Endothelial cell of umbilical vein (primary cell): Measurements from ENCODE around the gene INSIG2. TPM values are rescaled to one million over a fixed set of nuclear protein-coding genes. Genes with fewer than 3 reads are reported as not detected.

ENCODE experiments used
- BruUV-seq: library from RNA; stranded (reverse); fragments of 400-500 nt; replicated peaks from 2 replicates; lab custom pipeline; 2021; lab: Mats Ljungman, UMichigan
- CTCF ChIA-PET: fragments of 300-600, 350-600 bp; sonication (Branson Sonifier 250); formaldehyde crosslinking; loops from one replicate; lab custom pipeline; 2021; ENCODE audit warnings: antibody characterized with exemption, inconsistent platforms; lab: Charles Lee
- POLR2A ChIA-PET: fragments of 300-600, 350-600 bp; sonication (Branson Sonifier 250); formaldehyde crosslinking; loops from one replicate; lab custom pipeline; 2021; ENCODE audit warnings: antibody characterized with exemption, inconsistent platforms; lab: Charles Lee
- DNase-seq: peaks from one replicate; pipeline ENCODE4 v3.0.0-alpha.2; 2011; ENCODE audit warnings: low read depth, low spot score
- FAIRE-seq: peaks from 2 replicates; lab custom pipeline; 2011; peaks lifted over from hg19 to GRCh38; lab: Jason Lieb, UNC
- H2AFZ ChIP-seq: 2 replicates; pipeline ENCODE4 v1.6.0; 2012; ENCODE audit warnings: low read depth, low read length, control low read depth, inconsistent platforms
- H3K27ac ChIP-seq: 2 replicates; pipeline ENCODE4 v1.5.1; 2011; ENCODE audit warnings: low read depth, mild to moderate bottlenecking, control low read depth, low read length, moderate library complexity; ENCODE audit not compliant: insufficient read depth
- H3K27me3 ChIP-seq, 2 experiments: 2 replicates each; pipeline versions ENCODE4 v1.6.0 to v1.6.1; 2011; ENCODE audit warnings: low read length in 2 of 2, mixed read lengths in 1 of 2; ENCODE audit not compliant: control insufficient read depth in 2 of 2, insufficient read depth in 2 of 2
- H3K36me3 ChIP-seq, 2 experiments: 2 replicates in 1 of 2; 3 replicates in 1 of 2; pipeline ENCODE4 v1.5.1; 2011; ENCODE audit warnings: low read length in 2 of 2, mild to moderate bottlenecking in 1 of 2, moderate library complexity in 1 of 2; ENCODE audit not compliant: control insufficient read depth in 2 of 2, insufficient read depth in 2 of 2; ENCODE audit errors: extremely low read depth in 1 of 2
- H3K4me1 ChIP-seq: 3 replicates; pipeline ENCODE4 v1.5.1; 2011; ENCODE audit warnings: mild to moderate bottlenecking, low read length; ENCODE audit not compliant: control insufficient read depth, insufficient read depth; ENCODE audit errors: extremely low read depth
- H3K4me2 ChIP-seq: 2 replicates; pipeline ENCODE4 v1.6.1; 2011; ENCODE audit warnings: low read length, control low read depth, mixed read lengths; ENCODE audit not compliant: insufficient read depth
- H3K4me3 ChIP-seq, 3 experiments: fragments of 200-600 bp in 1 of 3; sonication (generic), shearing (Covaris generic) in 1 of 3; replicated peaks in 1 of 3; 2 replicates each; pipeline ENCODE4 v1.5.1; 2011 to 2016; ENCODE audit warnings: control low read depth in 3 of 3, low read length in 3 of 3, mild to moderate bottlenecking in 2 of 3, inconsistent platforms in 1 of 3, low read depth in 1 of 3, moderate library complexity in 1 of 3; ENCODE audit not compliant: insufficient read depth in 1 of 3
- H3K79me2 ChIP-seq: 2 replicates; pipeline ENCODE4 v1.6.0; 2012; ENCODE audit warnings: low read length, inconsistent platforms; ENCODE audit not compliant: control insufficient read depth, insufficient read depth
- H3K9ac ChIP-seq: replicated peaks from 2 replicates; pipeline ENCODE3; 2011; ENCODE audit warnings: low read length, control low read depth; ENCODE audit not compliant: insufficient read depth; ENCODE audit errors: extremely low read depth
- H3K9me1 ChIP-seq: replicated peaks from 3 replicates; pipeline ENCODE4 v1.6.0; 2011; ENCODE audit warnings: mild to moderate bottlenecking, low read length; ENCODE audit not compliant: control insufficient read depth, insufficient read depth; ENCODE audit errors: extremely low read depth
- H3K9me3 ChIP-seq: replicated peaks from 2 replicates; pipeline ENCODE4 v1.5.1; 2012; ENCODE audit warnings: low read length, inconsistent platforms; ENCODE audit not compliant: control insufficient read depth, insufficient read depth
- H4K20me1 ChIP-seq: replicated peaks from 2 replicates; pipeline ENCODE3; 2011; ENCODE audit warnings: mild to moderate bottlenecking, low read length; ENCODE audit not compliant: control insufficient read depth, insufficient read depth; ENCODE audit errors: extremely low read depth
- CTCF ChIP-seq, 2 donors: IDR thresholded peaks; 1 replicate in 1 of 2; 2 replicates in 1 of 2; pipeline ENCODE4 v1.5.1; 2011; ENCODE audit warnings: low read length in 2 of 2, mild to moderate bottlenecking in 2 of 2, moderate library complexity in 2 of 2, control low read depth in 1 of 2, inconsistent platforms in 1 of 2, low read depth in 1 of 2; ENCODE audit not compliant: insufficient read depth in 1 of 2; ENCODE audit errors: extremely low read depth in 1 of 2
- EZH2 ChIP-seq: IDR thresholded peaks from 2 replicates; pipeline ENCODE4 v1.6.1; 2012; ENCODE audit warnings: borderline replicate concordance, low read depth, mild to moderate bottlenecking, moderate library complexity, low read length, inconsistent platforms; ENCODE audit not compliant: severe bottlenecking
- FOS ChIP-seq: IDR thresholded peaks from 2 replicates; pipeline ENCODE4 v1.6.1; 2011; ENCODE audit warnings: mild to moderate bottlenecking, low read length, moderate library complexity, borderline replicate concordance; ENCODE audit not compliant: insufficient read depth
- GATA2 ChIP-seq: IDR thresholded peaks from 2 replicates; pipeline ENCODE4 v1.7.0; 2011; ENCODE audit warnings: low read depth, mild to moderate bottlenecking, moderate library complexity, mixed read lengths, low read length; ENCODE audit not compliant: insufficient read length, insufficient read depth
- MAX ChIP-seq: IDR thresholded peaks from 2 replicates; pipeline ENCODE4 v1.6.1; 2011; ENCODE audit not compliant: insufficient read depth, insufficient read length
- MYC ChIP-seq: IDR thresholded peaks from one replicate; pipeline ENCODE4 v1.6.1; 2011; ENCODE audit warnings: mild to moderate bottlenecking, low read depth, low read length
- POLR2A ChIP-seq: IDR thresholded peaks from 2 replicates; pipeline ENCODE4 v1.6.1; 2012; ENCODE audit warnings: low read depth, mild to moderate bottlenecking, control low read depth, low read length
- POLR2AphosphoS5 ChIP-seq: IDR thresholded peaks from 2 replicates; pipeline ENCODE4 v1.6.1; 2012; ENCODE audit warnings: low read depth, mild to moderate bottlenecking, control low read depth, low read length, moderate library complexity; ENCODE audit not compliant: insufficient read depth
- dilution Hi-C: fragments of 300-500 bp; cut with MboI; formaldehyde crosslinking; loops from one replicate; pipeline ENCODE4 v1.15.0; 2019; ENCODE audit warnings: low sequenced_read_pairs; ENCODE audit not compliant: extremely low pct_ligation_motif_present
- intact Hi-C: fragments of 100-400 bp; cut with micrococcal nuclease; formaldehyde crosslinking; loops from one replicate; pipeline ENCODE4 v1.10.0; 2022
- polyA plus RNA-seq, 4 experiments: library from polyadenylated mRNA; depleted of rRNA in 3 of 4; stranded (reverse) in 3 of 4; unstranded in 1 of 4; fragments of >200 nt; gene quantifications; 2 replicates each; pipeline versions ENCODE4 v1.2.1 to v1.2.3, GENCODE V29; 2011 to 2012; ENCODE audit warnings: missing spikeins in 1 of 4
- total RNA-seq: library from RNA; stranded (reverse); gene quantifications from 2 replicates; pipeline ENCODE4 v1.2.3, GENCODE V29; 2021

The INSIG2 gene
- total and polyA plus RNA-seq, 2 donors (not counting 3 experiments of a cell fraction or from before 2014, with no cell fraction given): 24.1 to 26.9 TPM

- Histone ChIP-seq H3K27me3 (peaks cover 5 to 8% of the 10 kb centered on the region in 2 experiments), H3K27ac (no peak overlapping the region), H3K4me1 (no peaks in the 10 kb centered on the region), H3K9ac (no peak overlapping the region), H3K9me3 (no peaks in the 10 kb centered on the region), H3K36me3 (no peaks in the 10 kb centered on the region), H3K4me2 (no peak overlapping the region), H3K79me2 (no peaks in the 10 kb centered on the region), H3K4me3 (no peak overlapping the region), H4K20me1 (no peaks in the 10 kb centered on the region), H3K9me1 (no peaks in the 10 kb centered on the region), H2AFZ (no peak overlapping the region)
- intact Hi-C loops: no loop called here
- ChIA-PET POLR2A (no interaction called here), CTCF (interaction anchor here (0.9 to 7.4 kb wide), 5 partner anchors 10 to 59 kb away, joined by 3 to 75 read pairs (median 8); no protein-coding TSS in a partner anchor)
- dilution Hi-C loops: no loop called here
- TF ChIP-seq MAX (no peak), POLR2AphosphoS5 (no peak), POLR2A (no peak), EZH2 (no peak), GATA2 (no peak), MYC (no peak), CTCF (IDR thresholded peaks at IDR 0.05; ENCODE audit: extremely low read depth in 1 of 2, insufficient read depth in 1 of 2, low read depth in 1 of 2, low read length in 2 of 2) (no peak), FOS (no peak)
- no TSS peak for BruUV-seq
- no peak for DNase-seq
- no peak for FAIRE-seq
Measured at GRCh38 chr2:118062048-118062447, 26.2 kb upstream of the INSIG2 start.
